GM18502 (cell line): ENCODE data around the gene KIAA1549.

Experiments used
- ATAC-seq: cut with Tn5 transposase; IDR thresholded peaks from one replicate; pipeline ENCODE4 v1.9.1; 2021; ENCODE audit warnings: mild to moderate bottlenecking; ENCODE audit not compliant: unreplicated experiment, poor library complexity

The KIAA1549 gene

GRCh38 chr7:138866353-138866752 is 114.8 kb downstream of the KIAA1549 start:
- ATAC-seq = no peak

GRCh38 chr7:138865843-138866242 is 115.3 kb downstream of the KIAA1549 start:
- ATAC-seq = no peak

GRCh38 chr7:138864667-138865066 is 116.5 kb downstream of the KIAA1549 start:
- ATAC-seq = no peak

GRCh38 chr7:138863931-138864330 is 117.3 kb downstream of the KIAA1549 start:
- no peak for ATAC-seq

- no peak for ATAC-seq
These were observed 120.1 kb downstream of the KIAA1549 start for GRCh38 chr7:138861051-138861450.

- ATAC-seq = no peak
These were observed 123.5 kb downstream of the KIAA1549 start for GRCh38 chr7:138857728-138858127.

- no peak for ATAC-seq
These were observed 127.0 kb downstream of the KIAA1549 start for GRCh38 chr7:138854115-138854645.

GRCh38 chr7:138853448-138853847 is 127.7 kb downstream of the KIAA1549 start:
- ATAC-seq = no peak

- no peak for ATAC-seq
These were observed 128.7 kb downstream of the KIAA1549 start for GRCh38 chr7:138852469-138852868.

- ATAC-seq = no peak
These were observed 131.5 kb downstream of the KIAA1549 start for GRCh38 chr7:138849701-138850100.

- no peak for ATAC-seq
These were observed 132.9 kb downstream of the KIAA1549 start for GRCh38 chr7:138848056-138848980.

GRCh38 chr7:138845711-138846110 is 135.5 kb downstream of the KIAA1549 start:
- no peak for ATAC-seq

- ATAC-seq = no peak
These were observed 137.3 kb downstream of the KIAA1549 start for GRCh38 chr7:138843632-138844580.

GRCh38 chr7:138842111-138842510 is 139.1 kb downstream of the KIAA1549 start:
- ATAC-seq = no peak

- ATAC-seq = no peak
These were observed 143.0 kb downstream of the KIAA1549 start for GRCh38 chr7:138838166-138838565.

- no peak for ATAC-seq
These were observed 143.6 kb downstream of the KIAA1549 start for GRCh38 chr7:138837627-138838026.

GRCh38 chr7:138835087-138835486 is 146.1 kb downstream of the KIAA1549 start:
- no peak for ATAC-seq

- ATAC-seq = no peak
These were observed 146.6 kb downstream of the KIAA1549 start for GRCh38 chr7:138834583-138834982.

GRCh38 chr7:138833596-138833995 is 147.6 kb downstream of the KIAA1549 start:
- ATAC-seq = no peak

- ATAC-seq = no peak
These were observed 148.2 kb downstream of the KIAA1549 start for GRCh38 chr7:138832966-138833365.

- no peak for ATAC-seq
These were observed 151.9 kb downstream of the KIAA1549 start for GRCh38 chr7:138829335-138829734.
